ENCODE results near the gene ORC1. TPM values are rescaled to one million over a fixed set of nuclear protein-coding genes. Genes with fewer than 3 reads are reported as not detected.

The ORC1 gene
- total RNA-seq: 2.7 and 5.7 TPM in 2 replicates

GRCh38 chr1:52404116-52404974 lies at the start of gene ORC1, which contains the start of gene PRPF38A:
Gene ORC1 (minus strand): TSS chr1:52404423. CDS start chr1:52402223, 2,200 bp downstream.
Gene PRPF38A (plus strand): TSS chr1:52404602. CDS start chr1:52404750, 148 bp downstream.

DNA sequence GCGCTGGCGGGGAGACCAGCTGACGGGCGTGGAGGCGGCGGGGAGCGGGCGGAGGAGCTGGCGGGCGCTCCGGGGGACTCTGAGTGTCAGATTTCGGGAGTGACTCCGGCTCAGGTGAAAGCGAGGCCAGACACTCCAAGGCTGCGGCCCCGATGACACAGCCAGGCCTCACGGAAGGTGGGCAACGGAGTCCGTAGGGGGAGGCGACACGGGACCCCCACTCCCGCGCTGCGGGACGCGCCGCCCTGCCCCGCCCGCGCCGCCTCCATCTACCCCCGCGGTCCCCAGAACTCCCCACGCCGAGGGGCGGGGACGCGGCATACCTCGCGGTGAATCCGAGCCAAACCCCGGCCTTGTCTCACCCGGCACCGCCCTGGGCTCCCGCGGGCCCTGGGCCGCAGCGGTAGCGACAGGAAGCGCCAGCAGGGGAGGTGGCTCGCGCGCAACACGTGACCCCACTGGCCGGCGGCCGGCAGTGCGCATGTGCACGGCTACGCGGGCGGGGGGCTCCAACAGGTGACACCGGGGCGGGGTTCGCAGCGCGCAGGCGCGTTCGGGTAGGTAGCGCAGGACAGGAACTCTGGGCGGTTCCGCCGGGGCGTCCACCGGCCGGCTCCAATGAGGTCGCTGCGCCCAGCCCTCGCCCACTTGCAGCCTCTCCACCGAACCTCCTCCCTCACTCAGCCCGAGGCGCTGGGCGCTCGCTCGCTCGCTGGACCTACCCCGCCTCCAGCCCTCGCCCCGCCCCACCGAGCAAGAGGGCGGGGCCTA lies 38.3 kb downstream of the ORC1 start, which contains the start of gene CC2D1B:
CC2D1B (minus strand) TSS at position 460 of the 771 bp plus-strand sequence. CDS start 1,585 bp downstream, outside the sequence.

Other genes starting within 250 kb of the ORC1 start
- gene CC2D1B, start 38.2 kb downstream of the ORC1 start, total RNA-seq: 28.4 and 29.7 TPM in 2 replicates
- 8.7 and 9.0 TPM in 2 replicates for gene PRPF38A, start 179 bp upstream of the ORC1 start, total RNA-seq
- 16.8 and 25.0 TPM in 2 replicates for gene TUT4, start 148.7 kb upstream of the ORC1 start, total RNA-seq
- gene GPX7, start 197.9 kb upstream of the ORC1 start, total RNA-seq: 36.6 and 39.1 TPM in 2 replicates
- not detected in 2 replicates for gene SHISAL2A, start 228.7 kb upstream of the ORC1 start, total RNA-seq

Measured in aortic smooth muscle cell (primary cell).